HCT116 (cell line): Measurements from ENCODE around the gene FRMD4A. TPM values are rescaled to one million over a fixed set of nuclear protein-coding genes. Genes with fewer than 3 reads are reported as not detected.

Experiments used
- ATAC-seq: fragments of 200-7000 bp; cut with Tn5 transposase; 2 replicates; pipeline ENCODE4 v1.9.1; 2020; ENCODE audit warnings: mild to moderate bottlenecking, moderate library complexity
- BruUV-seq: library from RNA; stranded (reverse); fragments of 400-500 nt; replicated peaks from 2 replicates; lab custom pipeline; 2021; lab: Mats Ljungman, UMichigan
- CTCF ChIA-PET: fragments of 300-600 bp; sonication (Branson Sonifier 250); formaldehyde crosslinking; loops from one replicate; lab custom pipeline; 2021; ENCODE audit warnings: antibody characterized with exemption; lab: Charles Lee
- POLR2A ChIA-PET: fragments of 300-600, 350-600 bp; sonication (Branson Sonifier 250); formaldehyde crosslinking; loops from one replicate; lab custom pipeline; 2021; ENCODE audit warnings: antibody characterized with exemption; lab: Charles Lee
- RAD21 ChIA-PET, 2 experiments: fragments of 300-600 bp; sonication (Branson Sonifier 250); formaldehyde crosslinking; loops; one replicate each; lab custom pipeline; 2023; ENCODE audit warnings: low total read pairs in 2 of 2; ENCODE audit not compliant: uncharacterized antibody in 2 of 2, unreplicated experiment in 2 of 2, low non-redundant PET in 1 of 2; lab: Charles Lee
- DNase-seq: peaks from one replicate; pipeline ENCODE4 v3.0.0-alpha.2; 2010; ENCODE audit warnings: low read depth, low spot score
- H2AFZ ChIP-seq: fragments of 200-600 bp; shearing (Covaris generic), sonication (generic); 2 replicates; pipeline ENCODE4 v1.6.1; 2017; ENCODE audit warnings: low read depth, mixed run types, mixed read lengths, antibody characterized with exemption, low read length; ENCODE audit not compliant: poor library complexity, severe bottlenecking
- H3K27ac ChIP-seq: 2 replicates; pipeline ENCODE4 v1.5.1; 2012; ENCODE audit warnings: low read depth, low read length
- H3K27me3 ChIP-seq: fragments of 200-600 bp; sonication (generic); 2 replicates; pipeline ENCODE4 v1.6.1; 2016; ENCODE audit warnings: mixed run types, low read length, mixed read lengths; ENCODE audit not compliant: insufficient read depth
- H3K36me3 ChIP-seq, 2 experiments: fragments of 200-500 bp in 1 of 2; fragments of 200-600 bp in 1 of 2; sonication (Bioruptor generic) in 1 of 2; sonication (generic) in 1 of 2; 2 replicates each; pipeline versions ENCODE4 v1.5.1 to v1.6.1; 2014 to 2016; ENCODE audit warnings: low read length in 2 of 2, inconsistent platforms in 1 of 2, mixed read lengths in 1 of 2, mixed run types in 1 of 2; ENCODE audit not compliant: insufficient read depth in 2 of 2, control insufficient read depth in 1 of 2
- H3K4me1 ChIP-seq, 2 experiments: fragments of 200-600 bp in 1 of 2; sonication (generic) in 1 of 2; 2 replicates each; pipeline versions ENCODE4 v1.5.1 to v1.6.1; 2012 to 2017; ENCODE audit warnings: low read length in 2 of 2, inconsistent platforms in 1 of 2, mild to moderate bottlenecking in 1 of 2, mixed read lengths in 1 of 2, mixed run types in 1 of 2, moderate library complexity in 1 of 2; ENCODE audit not compliant: insufficient read depth in 2 of 2, control insufficient read depth in 1 of 2
- H3K4me2 ChIP-seq: fragments of 200-600 bp; sonication (generic); 2 replicates; pipeline ENCODE4 v1.6.1; 2017; ENCODE audit warnings: mixed run types, low read length, mixed read lengths
- H3K4me3 ChIP-seq, 2 experiments: fragments of 200-600 bp in 1 of 2; sonication (generic) in 1 of 2; replicated peaks in 1 of 2; 2 replicates each; pipeline ENCODE4 v1.5.1; 2011 to 2016; ENCODE audit warnings: low read length in 2 of 2, control low read depth in 1 of 2, low read depth in 1 of 2, mild to moderate bottlenecking in 1 of 2, mixed read lengths in 1 of 2, mixed run types in 1 of 2
- H3K79me2 ChIP-seq: fragments of 200-600 bp; sonication (generic); 2 replicates; pipeline ENCODE4 v1.6.1; 2017; ENCODE audit warnings: mild to moderate bottlenecking, mixed run types, low read length, moderate library complexity, mixed read lengths; ENCODE audit not compliant: insufficient read depth
- H3K9ac ChIP-seq: fragments of 200-600 bp; sonication (generic); 2 replicates; pipeline ENCODE4 v1.6.1; 2016; ENCODE audit warnings: low read length, mixed read lengths
- H3K9me2 ChIP-seq: fragments of 200-600 bp; sonication (generic), shearing (Covaris generic); 2 replicates; pipeline ENCODE4 v1.6.1; 2017; ENCODE audit warnings: mixed run types, mild to moderate bottlenecking, moderate library complexity; ENCODE audit not compliant: insufficient read depth
- H3K9me3 ChIP-seq, 2 experiments: fragments of 200-500 bp in 1 of 2; fragments of 200-600 bp in 1 of 2; sonication (Bioruptor generic) in 1 of 2; sonication (generic) in 1 of 2; 2 replicates each; pipeline ENCODE4 v1.6.1; 2014 to 2017; ENCODE audit warnings: low read length in 2 of 2, mixed read lengths in 2 of 2, inconsistent platforms in 1 of 2, low read depth in 1 of 2, mild to moderate bottlenecking in 1 of 2, mixed run types in 1 of 2, moderate library complexity in 1 of 2; ENCODE audit not compliant: control insufficient read depth in 1 of 2, insufficient read depth in 1 of 2
- H4K20me1 ChIP-seq: fragments of 200-600 bp; sonication (generic), shearing (Covaris generic); 2 replicates; pipeline ENCODE4 v1.6.1; 2017; ENCODE audit warnings: mixed run types, mild to moderate bottlenecking, moderate library complexity; ENCODE audit not compliant: insufficient read depth
- CTCF ChIP-seq, 3 experiments: fragments of 200-600 bp in 1 of 3; sonication (generic) in 1 of 3; IDR thresholded peaks in 2 of 3; conservative IDR thresholded peaks in 1 of 3; 2 replicates each; pipeline ENCODE4 v1.5.1; 2012 to 2017; ENCODE audit warnings: low read depth in 2 of 3, low read length in 2 of 3, antibody characterized with exemption in 1 of 3, borderline replicate concordance in 1 of 3, control low read depth in 1 of 3, mild to moderate bottlenecking in 1 of 3, mixed read lengths in 1 of 3, mixed run types in 1 of 3, moderate library complexity in 1 of 3; ENCODE audit not compliant: insufficient read depth in 1 of 3
- MAX ChIP-seq: IDR thresholded peaks from 2 replicates; pipeline ENCODE4 v1.6.1; 2012
- POLR2AphosphoS5 ChIP-seq: IDR thresholded peaks from 2 replicates; pipeline ENCODE4 v1.6.1; 2011; ENCODE audit warnings: mild to moderate bottlenecking, low read depth, low read length, moderate library complexity
- SRF ChIP-seq: IDR thresholded peaks from 2 replicates; pipeline ENCODE4 v1.6.1; 2012; ENCODE audit warnings: low read depth
- intact Hi-C: fragments of 100-400 bp; cut with micrococcal nuclease; formaldehyde crosslinking; loops from 2 replicates; pipeline ENCODE4 v1.10.0; 2022
- total RNA-seq: library from RNA; stranded (reverse); gene quantifications from one replicate; pipeline ENCODE4 v1.2.1, GENCODE V29; 2021; ENCODE audit not compliant: unreplicated experiment

FRMD4A gene
- total RNA-seq, 1 experiment from 2014 or later: 0.20 TPM

- Histone ChIP-seq H3K27me3 (peaks cover 81% of the 10 kb centered on the region), H3K79me2 (no peaks in the 10 kb centered on the region), H3K27ac (no peak overlapping the region), H4K20me1 (no peaks in the 10 kb centered on the region), H3K36me3 (no peaks in the 10 kb centered on the region), H3K9ac (no peak overlapping the region), H3K9me3 (no peaks in the 10 kb centered on the region), H3K9me2 (no peaks in the 10 kb centered on the region), H3K4me2 (no peak overlapping the region), H3K4me3 (no peak overlapping the region), H2AFZ (no peak overlapping the region), H3K4me1 (no peaks in the 10 kb centered on the region)
- intact Hi-C loops: no loop called here
- TF ChIP-seq POLR2AphosphoS5 (no peak), SRF (no peak), MAX (no peak), CTCF (IDR thresholded peaks at IDR 0.05 in 2 of 3, conservative IDR thresholded peaks at IDR 0.05 in 1 of 3; ENCODE audit: borderline replicate concordance in 1 of 3, insufficient read depth in 1 of 3, low read depth in 2 of 3, low read length in 2 of 3) (no peak)
- no TSS peak for BruUV-seq
- ChIA-PET POLR2A (no interaction called here), RAD21 (no interaction called here), CTCF (no interaction called here)
- no peak for DNase-seq
- no peak for ATAC-seq
Observed at GRCh38 chr10:14025283-14026189, 305.2 kb downstream of the FRMD4A start.
